Endothelial cell of umbilical vein (primary cell): ENCODE results near the gene MARCOL.

Experiments
- CTCF ChIP-seq, 2 donors: IDR thresholded peaks; 1 replicate in 1 of 2; 2 replicates in 1 of 2; pipeline ENCODE4 v1.5.1; 2011; ENCODE audit warnings: low read length in 2 of 2, mild to moderate bottlenecking in 2 of 2, moderate library complexity in 2 of 2, control low read depth in 1 of 2, inconsistent platforms in 1 of 2, low read depth in 1 of 2; ENCODE audit not compliant: insufficient read depth in 1 of 2; ENCODE audit errors: extremely low read depth in 1 of 2
- EZH2 ChIP-seq: IDR thresholded peaks from 2 replicates; pipeline ENCODE4 v1.6.1; 2012; ENCODE audit warnings: borderline replicate concordance, low read depth, mild to moderate bottlenecking, moderate library complexity, low read length, inconsistent platforms; ENCODE audit not compliant: severe bottlenecking
- JUN ChIP-seq: IDR thresholded peaks from 2 replicates; pipeline ENCODE4 v1.6.1; 2011; ENCODE audit warnings: borderline replicate concordance, low read depth; ENCODE audit not compliant: insufficient read length, insufficient read depth
- MAX ChIP-seq: IDR thresholded peaks from 2 replicates; pipeline ENCODE4 v1.6.1; 2011; ENCODE audit not compliant: insufficient read depth, insufficient read length
- MYC ChIP-seq: IDR thresholded peaks from one replicate; pipeline ENCODE4 v1.6.1; 2011; ENCODE audit warnings: mild to moderate bottlenecking, low read depth, low read length
- POLR2A ChIP-seq: IDR thresholded peaks from 2 replicates; pipeline ENCODE4 v1.6.1; 2012; ENCODE audit warnings: low read depth, mild to moderate bottlenecking, control low read depth, low read length
- POLR2AphosphoS5 ChIP-seq: IDR thresholded peaks from 2 replicates; pipeline ENCODE4 v1.6.1; 2012; ENCODE audit warnings: low read depth, mild to moderate bottlenecking, control low read depth, low read length, moderate library complexity; ENCODE audit not compliant: insufficient read depth

GRCh38 chr5:148248894-148249293 is 10.6 kb downstream of the MARCOL start:
- TF ChIP-seq EZH2 (no peak), CTCF (IDR thresholded peaks at IDR 0.05; ENCODE audit: extremely low read depth in 1 of 2, insufficient read depth in 1 of 2, low read depth in 1 of 2, low read length in 2 of 2) (no peak), MAX (no peak), MYC (no peak), POLR2A (no peak), JUN (no peak), POLR2AphosphoS5 (no peak)
